Trophoblast cell (in vitro differentiated cells and primary cell): ENCODE data around the gene SYT3.

ENCODE experiments used
- DNase-seq, 2 donors: peaks; one replicate each; pipeline ENCODE4 v3.0.0-alpha.2; 2016
- H2AFZ ChIP-seq: 2 replicates; pipeline ENCODE4 v1.6.1; 2013; ENCODE audit warnings: low read length, moderate library complexity, mild to moderate bottlenecking; ENCODE audit not compliant: insufficient read depth, poor library complexity
- H2AK5ac ChIP-seq: 2 replicates; pipeline ENCODE4 v1.6.1; 2013; ENCODE audit warnings: mild to moderate bottlenecking, low read length
- H2BK120ac ChIP-seq: 2 replicates; pipeline ENCODE4 v1.6.1; 2013; ENCODE audit warnings: low read length, mild to moderate bottlenecking, moderate library complexity; ENCODE audit not compliant: insufficient read depth, poor library complexity
- H2BK12ac ChIP-seq: 2 replicates; pipeline ENCODE4 v1.6.1; 2013; ENCODE audit warnings: mild to moderate bottlenecking, low read length, moderate library complexity
- H2BK5ac ChIP-seq: 2 replicates; pipeline ENCODE4 v1.6.1; 2013; ENCODE audit warnings: low read length, low read depth, moderate library complexity, mild to moderate bottlenecking; ENCODE audit not compliant: poor library complexity
- H3K14ac ChIP-seq: 2 replicates; pipeline ENCODE4 v1.6.1; 2013; ENCODE audit warnings: mild to moderate bottlenecking, low read length
- H3K18ac ChIP-seq: 2 replicates; pipeline ENCODE4 v1.6.1; 2013; ENCODE audit warnings: mild to moderate bottlenecking, low read length
- H3K23ac ChIP-seq: 2 replicates; pipeline ENCODE4 v1.6.1; 2013; ENCODE audit warnings: low read length
- H3K27ac ChIP-seq: 2 replicates; pipeline ENCODE4 v1.5.1; 2013; ENCODE audit warnings: low read depth, mild to moderate bottlenecking, inconsistent platforms, low read length, moderate library complexity
- H3K27me3 ChIP-seq: 2 replicates; pipeline ENCODE4 v1.6.1; 2013; ENCODE audit warnings: inconsistent platforms, mild to moderate bottlenecking, low read length, moderate library complexity; ENCODE audit not compliant: insufficient read depth
- H3K36me3 ChIP-seq, 2 experiments: 1 replicate in 1 of 2; 2 replicates in 1 of 2; pipeline ENCODE4 v1.6.1; 2013; ENCODE audit warnings: low read length in 2 of 2, mild to moderate bottlenecking in 2 of 2, moderate library complexity in 1 of 2; ENCODE audit not compliant: insufficient read depth in 2 of 2, control insufficient read depth in 1 of 2
- H3K4ac ChIP-seq: 2 replicates; pipeline ENCODE4 v1.6.1; 2013; ENCODE audit warnings: low read depth, mild to moderate bottlenecking, low read length, moderate library complexity
- H3K4me1 ChIP-seq, 2 experiments: 1 replicate in 1 of 2; 2 replicates in 1 of 2; pipeline ENCODE4 v1.6.1; 2013; ENCODE audit warnings: low read length in 2 of 2, mild to moderate bottlenecking in 2 of 2, moderate library complexity in 1 of 2; ENCODE audit not compliant: insufficient read depth in 2 of 2, control insufficient read depth in 1 of 2
- H3K4me2 ChIP-seq: 2 replicates; pipeline ENCODE4 v1.6.1; 2013; ENCODE audit warnings: inconsistent platforms, mild to moderate bottlenecking, low read length, moderate library complexity
- H3K4me3 ChIP-seq: 2 replicates; pipeline ENCODE4 v1.5.1; 2013; ENCODE audit warnings: mild to moderate bottlenecking, low read depth, low read length, inconsistent platforms
- H3K79me1 ChIP-seq: one replicate; pipeline ENCODE4 v1.6.1; 2013; ENCODE audit warnings: low read length
- H3K79me2 ChIP-seq: 2 replicates; pipeline ENCODE4 v1.6.1; 2013; ENCODE audit warnings: low read length, mild to moderate bottlenecking; ENCODE audit not compliant: control insufficient read depth, insufficient read depth, poor library complexity
- H3K9ac ChIP-seq: 2 replicates; pipeline ENCODE4 v1.6.1; 2013; ENCODE audit warnings: mild to moderate bottlenecking, low read length
- H3K9me3 ChIP-seq: 2 replicates; pipeline ENCODE4 v1.6.1; 2013; ENCODE audit warnings: low read depth, mild to moderate bottlenecking, control low read depth, inconsistent platforms, low read length; ENCODE audit not compliant: insufficient read depth
- H4K12ac ChIP-seq: 2 replicates; pipeline ENCODE4 v1.6.1; 2013; ENCODE audit warnings: low read depth, mild to moderate bottlenecking, low read length, moderate library complexity
- H4K8ac ChIP-seq: 2 replicates; pipeline ENCODE4 v1.6.1; 2013; ENCODE audit warnings: low read depth, mild to moderate bottlenecking, low read length, moderate library complexity
- H4K91ac ChIP-seq: one replicate; pipeline ENCODE4 v1.6.1; 2013; ENCODE audit warnings: low read depth, mild to moderate bottlenecking, low read length, moderate library complexity
- WGBS: extraction: QIAGEN DNeasy Blood & Tissue Kit; methylation state at CpG from one replicate; pipeline ENCODE4 v1.1.7; 2013; ENCODE audit warnings: missing lambda C conversion rate; ENCODE audit not compliant: insufficient read length, insufficient coverage; ENCODE audit errors: extremely low coverage; 5-methylcytosine and 5-hydroxymethylcytosine counted together

The SYT3 gene

GRCh38 chr19:50646074-50646807, 6.6 kb upstream of the SYT3 start:
- Histone ChIP-seq H3K27ac (no peak overlapping the region), H4K91ac (no peak overlapping the region), H3K79me1 (no peaks in the 10 kb centered on the region), H2BK120ac (no peak overlapping the region), H4K8ac (no peak overlapping the region), H2AK5ac (no peak overlapping the region), H3K4ac (no peak overlapping the region), H3K4me2 (no peak overlapping the region), H3K4me3 (no peak overlapping the region), H3K79me2 (no peaks in the 10 kb centered on the region), H3K14ac (no peak overlapping the region), H2BK5ac (no peak overlapping the region), H3K18ac (no peak overlapping the region), H4K12ac (no peak overlapping the region), H3K9me3 (no peaks in the 10 kb centered on the region), H2AFZ (no peak overlapping the region), H3K9ac (no peak overlapping the region), H3K23ac (no peak overlapping the region), H3K27me3 (no peaks in the 10 kb centered on the region), H3K4me1 (no peaks in the 10 kb centered on the region), H3K36me3 (no peaks in the 10 kb centered on the region), H2BK12ac (no peak overlapping the region)
- no peak for DNase-seq
- WGBS, result no CpG with 5 or more reads among the region's 6 CpGs

- Histone ChIP-seq H3K4me2 (no peak overlapping the region), H3K9ac (no peak overlapping the region), H3K4ac (no peak overlapping the region), H3K79me2 (no peaks in the 10 kb centered on the region), H3K4me3 (no peak overlapping the region), H3K79me1 (no peaks in the 10 kb centered on the region), H3K9me3 (no peaks in the 10 kb centered on the region), H3K4me1 (no peaks in the 10 kb centered on the region), H3K18ac (no peak overlapping the region), H2BK12ac (no peak overlapping the region), H3K27me3 (no peaks in the 10 kb centered on the region), H3K23ac (no peak overlapping the region), H4K12ac (no peak overlapping the region), H2AFZ (no peak overlapping the region), H4K91ac (no peak overlapping the region), H3K27ac (no peak overlapping the region), H4K8ac (no peak overlapping the region), H2BK120ac (no peak overlapping the region), H2AK5ac (no peak overlapping the region), H3K36me3 (no peaks in the 10 kb centered on the region), H3K14ac (no peak overlapping the region), H2BK5ac (no peak overlapping the region)
- no CpG with 5 or more reads among the region's 6 CpGs for WGBS
- no peak for DNase-seq
Observed at GRCh38 chr19:50645107-50645506, 5.4 kb upstream of the SYT3 start.

- H2BK120ac ChIP-seq, result no peak overlapping the region
- no peak for DNase-seq
- no peaks in the 10 kb centered on the region for H3K79me1 ChIP-seq
- H3K9me3 ChIP-seq, result no peaks in the 10 kb centered on the region
- H4K91ac ChIP-seq, result no peak overlapping the region
- no peak overlapping the region for H3K4me3 ChIP-seq
- no peak overlapping the region for H2AK5ac ChIP-seq
- no peak overlapping the region for H3K4me2 ChIP-seq
- H3K79me2 ChIP-seq, result no peaks in the 10 kb centered on the region
- WGBS, result 100% methylated on average over 1 of the region's 1 CpG
- no peak overlapping the region for H3K4ac ChIP-seq
- H3K4me1 ChIP-seq, result peaks cover 0 to 2% of the 10 kb centered on the region in 2 experiments
- H4K8ac ChIP-seq, result no peak overlapping the region
- no peak overlapping the region for H2BK5ac ChIP-seq
- no peaks in the 10 kb centered on the region for H3K36me3 ChIP-seq
- no peak overlapping the region for H3K14ac ChIP-seq
- no peak overlapping the region for H3K9ac ChIP-seq
- no peaks in the 10 kb centered on the region for H3K27me3 ChIP-seq
- H2BK12ac ChIP-seq, result no peak overlapping the region
- no peak overlapping the region for H2AFZ ChIP-seq
- H3K18ac ChIP-seq, result no peak overlapping the region
- H3K27ac ChIP-seq, result no peak overlapping the region
- H3K23ac ChIP-seq, result no peak overlapping the region
- no peak overlapping the region for H4K12ac ChIP-seq
Observed at GRCh38 chr19:50644315-50644915, 4.7 kb upstream of the SYT3 start.

GRCh38 chr19:50640368-50640767, 687 bp upstream of the SYT3 start:
- Histone ChIP-seq H3K4me3 (no peak overlapping the region), H3K4me1 (peaks cover 0 to 2% of the 10 kb centered on the region in 2 experiments), H3K9ac (no peak overlapping the region), H2BK120ac (no peak overlapping the region), H3K27ac (no peak overlapping the region), H2AK5ac (no peak overlapping the region), H3K36me3 (no peaks in the 10 kb centered on the region), H3K4me2 (no peak overlapping the region), H3K79me2 (no peaks in the 10 kb centered on the region), H3K27me3 (no peaks in the 10 kb centered on the region), H4K8ac (no peak overlapping the region), H3K4ac (no peak overlapping the region), H2AFZ (no peak overlapping the region), H4K12ac (no peak overlapping the region), H3K18ac (no peak overlapping the region), H3K14ac (no peak overlapping the region), H3K79me1 (no peaks in the 10 kb centered on the region), H3K9me3 (peaks cover 8% of the 10 kb centered on the region), H4K91ac (no peak overlapping the region), H3K23ac (no peak overlapping the region), H2BK5ac (no peak overlapping the region), H2BK12ac (no peak overlapping the region)
- no CpG with 5 or more reads among the region's 2 CpGs for WGBS
- DNase-seq, result no peak
